OCI-LY3 (cell line): ENCODE data around the gene TTC24.

ENCODE experiments used
- CTCF ChIP-seq: fragments of 200-600, 300-600 bp; sonication (generic); IDR thresholded peaks from 2 replicates; pipeline ENCODE4 v1.5.1; 2014; ENCODE audit warnings: antibody characterized with exemption, low read length, low read depth
- EZH2phosphoT487 ChIP-seq: fragments of 200-600 bp; shearing (Covaris generic); IDR thresholded peaks from 2 replicates; pipeline ENCODE4 v1.6.1; 2018; ENCODE audit warnings: antibody characterized with exemption, mixed run types, low read depth

- no peak for TF ChIP-seq CTCF
- TF ChIP-seq EZH2phosphoT487, result no peak
Observed at GRCh38 chr1:156550346-156550745, 29.2 kb upstream of the TTC24 start.
